HepG2 (cell line): ENCODE measurements around the gene PTX4. TPM values are rescaled to one million over a fixed set of nuclear protein-coding genes. Genes with fewer than 3 reads are reported as not detected.
A peak's percentile ranks its signal among the peaks of the same experiment; 100 is the strongest.

Source experiments
- FOXO1 ChIP-seq: sonication (generic); formaldehyde crosslinking; IDR thresholded peaks from 2 replicates; pipeline ENCODE4 v1.4.0; 2020; ENCODE audit warnings: missing genetic modification reagents
- NFKBIZ ChIP-seq: IDR thresholded peaks from 2 replicates; pipeline ENCODE4 v1.6.1; 2018; ENCODE audit warnings: missing genetic modification reagents, missing compliant biosample characterization
- NONO ChIP-seq, 2 experiments: fragments of 450-650 bp in 1 of 2; sonication (generic) in 1 of 2; formaldehyde crosslinking in 1 of 2; IDR thresholded peaks in 1 of 2; conservative IDR thresholded peaks in 1 of 2; 2 replicates each; pipeline versions ENCODE4 v1.6.1 to v1.8.0; 2017 to 2022; ENCODE audit warnings: mild to moderate bottlenecking in 1 of 2, missing genetic modification reagents in 1 of 2, moderate library complexity in 1 of 2
- SAP130 ChIP-seq: IDR thresholded peaks from 2 replicates; pipeline ENCODE4 v1.6.1; 2016; ENCODE audit warnings: low read depth
- TAF15 ChIP-seq: fragments of 200-400 bp; formaldehyde crosslinking; IDR thresholded peaks from one replicate; pipeline ENCODE4 v1.6.1; 2018; ENCODE audit warnings: mild to moderate bottlenecking, low read depth, low read length; ENCODE audit not compliant: poor library complexity, severe bottlenecking
- polyA plus RNA-seq, 8 experiments: library from polyadenylated mRNA; depleted of rRNA in 3 of 8; stranded (reverse) in 7 of 8; unstranded in 1 of 8; fragments of >200 nt; fragmentation: Illumina TruSeq in 4 of 8; extraction: Trizol in 4 of 8; gene quantifications; 2 replicates each; pipeline versions ENCODE4 v1.2.1 to v1.2.3, GENCODE V29; 2011 to 2016; ENCODE audit warnings: low read depth in 4 of 8, missing spikeins in 1 of 8, mixed read lengths in 1 of 8; ENCODE audit not compliant: insufficient read depth in 1 of 8
- total RNA-seq, 5 experiments: library from RNA; depleted of rRNA; stranded (reverse); fragments of >200 nt; fragmentation: Illumina TruSeq; extraction: Trizol; gene quantifications; 2 replicates each; pipeline ENCODE4 v1.2.3, GENCODE V29; 2016; ENCODE audit warnings: low read depth in 1 of 5
- TF ChIP-seq, protein P1 (sequence below), 2 experiments: fragments of 450-650 bp in 1 of 2; sonication (generic) in 1 of 2; formaldehyde crosslinking in 1 of 2; IDR thresholded peaks; 2 replicates each; pipeline versions ENCODE4 v1.6.1 to v1.8.0; 2016 to 2022; ENCODE audit warnings: antibody characterized with exemption in 1 of 2, mild to moderate bottlenecking in 1 of 2, missing genetic modification reagents in 1 of 2
- TF ChIP-seq, protein P2 (sequence below): sonication (generic); formaldehyde crosslinking; IDR thresholded peaks from 2 replicates; pipeline ENCODE4 v1.8.0; 2022; ENCODE audit warnings: missing genetic modification reagents, mild to moderate bottlenecking, borderline replicate concordance
- TF ChIP-seq, protein P3 (sequence below): sonication (generic); formaldehyde crosslinking; IDR thresholded peaks from 2 replicates; pipeline ENCODE4 v1.5.1; 2020; ENCODE audit warnings: mild to moderate bottlenecking, missing genetic modification reagents, moderate library complexity

The PTX4 gene
- total and polyA plus RNA-seq, 2 of the 13 experiments (the other 11 are each of a cell fraction or from before 2014, with no cell fraction given) = 0.04 TPM; not detected in 1

DNA sequence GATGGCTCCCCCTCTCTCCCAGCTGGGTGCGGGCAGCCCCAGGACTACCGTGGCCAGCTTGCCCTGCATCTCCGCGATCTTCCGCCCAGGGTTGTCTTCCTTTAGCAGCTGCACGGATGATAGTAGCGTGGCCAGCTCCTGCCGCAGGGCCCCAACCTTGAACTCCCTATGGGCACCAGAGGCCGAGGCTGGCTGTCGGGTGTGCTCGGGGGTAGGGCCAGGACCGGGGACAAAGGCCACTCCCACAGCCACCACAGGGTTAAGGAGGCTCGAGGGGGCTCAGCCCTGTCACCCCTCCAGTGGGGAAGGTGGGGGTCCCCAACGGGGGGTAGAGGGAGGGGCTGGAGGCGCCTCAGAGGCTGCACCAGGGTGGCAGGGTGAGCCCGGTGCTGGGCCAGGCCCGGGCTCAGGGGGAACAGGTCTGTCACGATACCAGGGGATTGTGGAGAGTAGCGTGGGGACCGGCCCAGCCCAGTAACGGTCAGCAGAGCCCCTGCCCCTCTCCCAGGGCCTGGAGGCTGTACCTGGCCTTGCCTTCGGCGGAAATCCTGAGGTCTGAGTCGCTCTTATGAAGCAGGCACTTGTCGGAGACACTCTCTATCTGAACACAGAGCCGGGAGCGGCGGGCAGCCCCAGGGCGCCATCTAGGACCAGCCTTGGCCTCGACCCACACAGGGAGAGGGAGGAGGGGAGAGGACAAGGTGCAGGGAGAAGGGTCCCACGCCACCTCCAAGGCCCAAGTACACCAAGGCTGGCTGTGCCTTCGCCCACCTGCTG, 52.6 kb downstream of the PTX4 start (continued):
- TF ChIP-seq, protein P1, sequence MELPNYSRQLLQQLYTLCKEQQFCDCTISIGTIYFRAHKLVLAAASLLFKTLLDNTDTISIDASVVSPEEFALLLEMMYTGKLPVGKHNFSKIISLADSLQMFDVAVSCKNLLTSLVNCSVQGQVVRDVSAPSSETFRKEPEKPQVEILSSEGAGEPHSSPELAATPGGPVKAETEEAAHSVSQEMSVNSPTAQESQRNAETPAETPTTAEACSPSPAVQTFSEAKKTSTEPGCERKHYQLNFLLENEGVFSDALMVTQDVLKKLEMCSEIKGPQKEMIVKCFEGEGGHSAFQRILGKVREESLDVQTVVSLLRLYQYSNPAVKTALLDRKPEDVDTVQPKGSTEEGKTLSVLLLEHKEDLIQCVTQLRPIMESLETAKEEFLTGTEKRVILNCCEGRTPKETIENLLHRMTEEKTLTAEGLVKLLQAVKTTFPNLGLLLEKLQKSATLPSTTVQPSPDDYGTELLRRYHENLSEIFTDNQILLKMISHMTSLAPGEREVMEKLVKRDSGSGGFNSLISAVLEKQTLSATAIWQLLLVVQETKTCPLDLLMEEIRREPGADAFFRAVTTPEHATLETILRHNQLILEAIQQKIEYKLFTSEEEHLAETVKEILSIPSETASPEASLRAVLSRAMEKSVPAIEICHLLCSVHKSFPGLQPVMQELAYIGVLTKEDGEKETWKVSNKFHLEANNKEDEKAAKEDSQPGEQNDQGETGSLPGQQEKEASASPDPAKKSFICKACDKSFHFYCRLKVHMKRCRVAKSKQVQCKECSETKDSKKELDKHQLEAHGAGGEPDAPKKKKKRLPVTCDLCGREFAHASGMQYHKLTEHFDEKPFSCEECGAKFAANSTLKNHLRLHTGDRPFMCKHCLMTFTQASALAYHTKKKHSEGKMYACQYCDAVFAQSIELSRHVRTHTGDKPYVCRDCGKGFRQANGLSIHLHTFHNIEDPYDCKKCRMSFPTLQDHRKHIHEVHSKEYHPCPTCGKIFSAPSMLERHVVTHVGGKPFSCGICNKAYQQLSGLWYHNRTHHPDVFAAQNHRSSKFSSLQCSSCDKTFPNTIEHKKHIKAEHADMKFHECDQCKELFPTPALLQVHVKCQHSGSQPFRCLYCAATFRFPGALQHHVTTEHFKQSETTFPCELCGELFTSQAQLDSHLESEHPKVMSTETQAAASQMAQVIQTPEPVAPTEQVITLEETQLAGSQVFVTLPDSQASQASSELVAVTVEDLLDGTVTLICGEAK (IDR thresholded peaks at IDR 0.05) = no peak
- TF ChIP-seq, protein P1 (CRISPR knock-in tag; IDR thresholded peaks at IDR 0.05) = peak; percentile 24; the same call in 1 of the 2 replicates
- TF ChIP-seq SAP130 (CRISPR knock-in tag) (peak; percentile 49), NFKBIZ (0 out of 2 replicates have a peak, but pooled peaks have one; percentile 12), FOXO1 (CRISPR knock-in tag) (no peak), TAF15 (no peak), NONO (IDR thresholded peaks at IDR 0.05) (no peak), NONO (CRISPR knock-in tag; conservative IDR thresholded peaks at IDR 0.05) (0 out of 2 replicates have a peak, but pooled peaks have one; percentile 9)
- TF ChIP-seq, protein P2, sequence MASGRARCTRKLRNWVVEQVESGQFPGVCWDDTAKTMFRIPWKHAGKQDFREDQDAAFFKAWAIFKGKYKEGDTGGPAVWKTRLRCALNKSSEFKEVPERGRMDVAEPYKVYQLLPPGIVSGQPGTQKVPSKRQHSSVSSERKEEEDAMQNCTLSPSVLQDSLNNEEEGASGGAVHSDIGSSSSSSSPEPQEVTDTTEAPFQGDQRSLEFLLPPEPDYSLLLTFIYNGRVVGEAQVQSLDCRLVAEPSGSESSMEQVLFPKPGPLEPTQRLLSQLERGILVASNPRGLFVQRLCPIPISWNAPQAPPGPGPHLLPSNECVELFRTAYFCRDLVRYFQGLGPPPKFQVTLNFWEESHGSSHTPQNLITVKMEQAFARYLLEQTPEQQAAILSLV (CRISPR knock-in tag) = no peak; the same call in 1 of the 2 replicates
- TF ChIP-seq, protein P3, sequence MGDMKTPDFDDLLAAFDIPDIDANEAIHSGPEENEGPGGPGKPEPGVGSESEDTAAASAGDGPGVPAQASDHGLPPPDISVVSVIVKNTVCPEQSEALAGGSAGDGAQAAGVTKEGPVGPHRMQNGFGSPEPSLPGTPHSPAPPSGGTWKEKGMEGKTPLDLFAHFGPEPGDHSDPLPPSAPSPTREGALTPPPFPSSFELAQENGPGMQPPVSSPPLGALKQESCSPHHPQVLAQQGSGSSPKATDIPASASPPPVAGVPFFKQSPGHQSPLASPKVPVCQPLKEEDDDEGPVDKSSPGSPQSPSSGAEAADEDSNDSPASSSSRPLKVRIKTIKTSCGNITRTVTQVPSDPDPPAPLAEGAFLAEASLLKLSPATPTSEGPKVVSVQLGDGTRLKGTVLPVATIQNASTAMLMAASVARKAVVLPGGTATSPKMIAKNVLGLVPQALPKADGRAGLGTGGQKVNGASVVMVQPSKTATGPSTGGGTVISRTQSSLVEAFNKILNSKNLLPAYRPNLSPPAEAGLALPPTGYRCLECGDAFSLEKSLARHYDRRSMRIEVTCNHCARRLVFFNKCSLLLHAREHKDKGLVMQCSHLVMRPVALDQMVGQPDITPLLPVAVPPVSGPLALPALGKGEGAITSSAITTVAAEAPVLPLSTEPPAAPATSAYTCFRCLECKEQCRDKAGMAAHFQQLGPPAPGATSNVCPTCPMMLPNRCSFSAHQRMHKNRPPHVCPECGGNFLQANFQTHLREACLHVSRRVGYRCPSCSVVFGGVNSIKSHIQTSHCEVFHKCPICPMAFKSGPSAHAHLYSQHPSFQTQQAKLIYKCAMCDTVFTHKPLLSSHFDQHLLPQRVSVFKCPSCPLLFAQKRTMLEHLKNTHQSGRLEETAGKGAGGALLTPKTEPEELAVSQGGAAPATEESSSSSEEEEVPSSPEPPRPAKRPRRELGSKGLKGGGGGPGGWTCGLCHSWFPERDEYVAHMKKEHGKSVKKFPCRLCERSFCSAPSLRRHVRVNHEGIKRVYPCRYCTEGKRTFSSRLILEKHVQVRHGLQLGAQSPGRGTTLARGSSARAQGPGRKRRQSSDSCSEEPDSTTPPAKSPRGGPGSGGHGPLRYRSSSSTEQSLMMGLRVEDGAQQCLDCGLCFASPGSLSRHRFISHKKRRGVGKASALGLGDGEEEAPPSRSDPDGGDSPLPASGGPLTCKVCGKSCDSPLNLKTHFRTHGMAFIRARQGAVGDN = peak; percentile 78
